GDM1 (cell line): ENCODE data around the gene CHST9.
"Not testable (repeated sequence)": the region's sequence is repeated elsewhere in the genome, so short reads cannot be mapped to it uniquely, and the experiment has no call there.

Source experiments
- DNase-seq: peaks from one replicate; lab custom pipeline; 2025; lab: John Stamatoyannopoulos, UW

CHST9 gene

DNA sequence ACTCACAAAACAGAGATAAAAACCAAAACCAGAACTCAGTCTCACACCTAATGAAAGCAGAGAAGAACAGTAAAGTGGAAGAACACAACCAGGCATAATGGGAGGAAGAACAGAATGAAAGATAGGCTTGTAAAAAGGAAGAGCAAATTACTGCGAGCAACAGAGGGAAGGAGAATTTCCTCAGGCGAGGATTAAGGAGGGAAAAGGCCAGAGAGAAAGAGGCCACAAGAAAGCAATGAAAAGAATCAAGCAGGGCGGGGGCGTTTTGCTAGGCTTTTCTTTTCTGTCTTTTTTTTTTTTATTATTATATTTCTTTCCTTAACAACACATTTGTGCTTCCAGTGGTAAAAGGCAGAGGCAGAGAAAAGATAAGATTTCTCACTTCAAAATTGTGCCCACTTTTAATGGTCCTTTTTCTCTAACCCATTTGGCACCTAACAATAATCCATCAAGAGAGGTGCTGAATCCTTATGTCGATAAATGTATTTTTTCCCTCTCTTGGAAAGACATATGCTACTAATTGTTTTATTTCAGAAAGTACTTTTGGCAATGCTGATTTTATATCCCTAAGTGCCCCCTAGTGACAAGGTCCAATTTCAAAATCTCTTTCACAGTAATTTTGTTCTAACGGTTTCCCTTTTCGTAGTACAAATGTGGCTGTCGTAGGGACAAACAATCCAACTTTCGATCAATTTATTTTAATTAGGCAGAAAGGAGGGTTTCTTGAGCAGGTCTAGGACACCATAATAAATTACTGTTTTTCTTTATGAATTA lies 180.9 kb downstream of the CHST9 start:
- no peak for DNase-seq

GRCh38 chr18:26999797-27000196 lies 185.3 kb downstream of the CHST9 start:
- DNase-seq, result no peak

- no peak for DNase-seq
Measured at GRCh38 chr18:26993568-26993967, 191.5 kb downstream of the CHST9 start.

DNA sequence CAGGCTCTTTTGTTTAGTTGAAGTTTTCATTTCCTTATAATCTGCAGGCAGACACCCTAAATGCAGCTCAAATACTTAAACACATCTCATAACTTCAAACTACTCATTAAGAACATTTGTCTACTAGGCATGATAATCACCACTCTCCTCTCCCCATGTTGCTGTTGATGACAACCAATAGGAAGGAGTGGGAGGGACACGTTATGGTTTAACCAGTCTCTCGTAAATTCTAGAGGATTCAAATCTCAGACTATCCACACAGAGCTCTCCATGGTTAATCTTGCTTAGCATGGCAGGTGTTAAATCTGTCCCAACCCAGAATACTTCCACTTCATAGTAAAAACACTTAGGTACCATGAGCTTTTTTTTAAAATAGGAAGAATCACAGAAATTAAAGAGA lies 192.2 kb downstream of the CHST9 start:
- no peak for DNase-seq

DNA sequence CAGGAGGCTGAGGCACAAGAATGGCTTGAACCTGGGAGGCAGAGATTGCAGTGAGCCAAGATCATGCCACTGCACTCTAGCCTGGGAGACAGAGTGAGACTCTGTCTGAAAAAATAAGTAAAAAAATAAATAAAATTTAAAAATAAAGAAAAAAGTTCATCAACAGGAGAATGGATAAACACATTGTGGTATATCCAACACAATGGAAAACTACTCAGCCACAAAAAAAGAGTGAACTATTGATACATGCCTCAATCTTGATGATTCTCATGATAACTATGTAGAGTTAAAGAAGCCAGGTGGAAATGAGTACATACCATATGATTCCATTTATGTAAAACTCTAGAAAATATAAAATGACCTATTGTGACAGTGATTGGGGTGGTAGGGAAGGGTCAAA lies 195.3 kb downstream of the CHST9 start:
- no peak for DNase-seq

DNA sequence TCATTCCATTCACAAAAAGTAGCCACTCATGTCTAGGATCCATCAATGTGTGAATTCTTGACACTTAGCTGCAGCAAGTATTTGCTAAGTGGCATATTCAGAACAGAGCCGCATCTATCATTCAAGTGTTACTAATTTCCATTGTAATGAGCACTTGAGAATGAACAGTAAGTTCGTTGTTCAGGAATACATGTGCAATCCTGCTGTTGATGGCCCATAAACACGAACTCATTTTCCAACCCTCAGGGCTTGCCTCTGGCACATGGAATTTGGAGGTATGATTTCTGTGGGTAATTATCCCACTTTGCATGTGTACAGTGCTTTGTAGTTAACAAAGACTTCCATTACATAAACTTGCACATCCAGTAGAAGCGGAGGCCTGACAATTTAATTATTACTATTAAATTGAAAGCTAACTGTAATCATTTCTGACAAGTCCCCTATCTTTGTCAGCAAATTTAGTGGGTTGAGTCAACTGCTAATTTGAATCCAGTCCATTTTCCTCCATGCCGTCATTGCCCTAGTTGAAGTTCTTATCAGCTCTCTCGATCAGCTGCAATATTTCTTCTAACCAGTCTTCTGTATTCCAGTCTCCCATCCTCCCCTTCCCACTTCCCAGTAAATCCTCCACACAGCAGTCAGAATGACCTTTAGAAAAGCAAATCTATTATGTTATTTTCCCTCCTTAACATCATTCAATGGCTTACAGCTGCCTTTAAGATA lies 203.6 kb downstream of the CHST9 start:
- DNase-seq, result no peak

- no peak for DNase-seq
Measured at GRCh38 chr18:26978812-26979341, 206.2 kb downstream of the CHST9 start.

DNA sequence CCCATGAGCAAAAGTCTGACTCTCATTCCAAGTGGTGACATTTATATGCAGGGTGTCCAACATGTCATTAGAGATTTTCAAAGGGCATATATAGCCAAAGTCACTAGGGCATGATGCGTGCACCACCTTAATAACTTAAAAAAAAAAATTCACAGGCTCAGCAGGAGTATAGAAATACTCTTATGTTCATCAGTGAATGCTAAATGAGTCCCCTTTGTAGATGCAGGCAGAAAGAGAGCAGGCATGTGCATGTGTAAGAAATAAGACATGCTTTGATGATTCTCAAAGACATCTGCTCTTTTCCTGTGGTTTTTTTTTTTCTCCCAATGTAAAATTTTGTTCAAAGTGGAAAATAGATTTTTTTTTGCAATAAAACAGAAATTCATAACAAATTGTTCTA lies 207.3 kb downstream of the CHST9 start:
- DNase-seq, result no peak

DNA sequence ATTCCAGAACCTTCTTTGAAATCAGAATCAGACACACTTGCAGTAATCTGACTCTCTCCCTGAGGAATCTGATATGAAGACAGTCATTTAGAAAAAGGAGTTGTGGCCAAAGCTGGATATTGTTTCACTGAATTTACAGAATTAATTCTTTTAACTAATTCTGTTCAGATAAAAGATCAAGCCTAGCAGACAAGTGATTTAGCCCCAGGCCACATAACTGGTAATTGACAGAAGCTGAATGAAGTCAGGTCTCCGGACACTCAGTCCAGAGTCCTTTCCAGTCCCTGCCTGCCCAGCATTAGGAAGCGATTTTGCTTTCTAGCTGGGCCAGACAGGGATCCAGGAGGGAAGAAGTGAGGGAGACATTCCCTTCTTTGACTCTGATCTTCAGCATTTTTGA lies 208.9 kb downstream of the CHST9 start:
- no peak for DNase-seq

DNA sequence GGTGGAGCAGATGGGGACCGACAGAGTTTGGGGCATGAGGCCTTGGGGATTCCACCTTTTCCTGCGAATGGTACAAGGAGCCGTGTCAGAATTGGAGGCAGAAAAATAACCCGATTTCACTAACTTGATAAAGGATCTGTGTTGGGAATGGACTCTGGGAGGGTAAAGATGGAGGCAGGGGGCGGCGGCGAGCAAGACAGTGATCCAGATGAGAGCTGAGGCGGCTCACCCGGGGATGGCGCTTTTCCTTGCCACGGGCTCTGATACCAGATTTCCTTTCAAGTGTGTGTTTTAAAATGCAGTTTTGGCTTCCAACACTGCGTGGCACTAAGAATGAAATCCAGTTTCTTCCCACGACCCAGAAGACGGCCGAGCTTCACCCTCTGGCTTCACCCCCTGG lies 212.6 kb downstream of the CHST9 start:
- not testable (repeated sequence) for DNase-seq

DNA sequence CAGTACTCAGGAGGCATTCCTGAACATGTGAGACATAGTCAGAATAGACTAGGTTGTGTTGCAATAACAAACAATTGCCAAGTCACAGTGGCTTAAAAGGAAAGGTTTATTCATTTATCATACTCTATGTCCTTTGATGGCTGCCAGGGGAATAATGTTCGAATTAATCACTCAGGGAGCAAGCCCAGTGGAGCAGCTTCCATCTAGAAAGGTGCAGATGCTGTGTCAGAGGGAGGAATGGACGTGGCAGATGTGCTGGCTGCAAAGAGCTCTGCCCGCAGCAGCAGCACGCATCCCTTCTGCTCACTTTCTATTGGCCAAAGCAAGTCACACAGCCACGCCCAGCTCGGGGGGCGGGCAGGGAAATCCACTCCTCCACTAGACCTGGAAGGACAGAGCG lies 213.7 kb downstream of the CHST9 start:
- no peak for DNase-seq

DNA sequence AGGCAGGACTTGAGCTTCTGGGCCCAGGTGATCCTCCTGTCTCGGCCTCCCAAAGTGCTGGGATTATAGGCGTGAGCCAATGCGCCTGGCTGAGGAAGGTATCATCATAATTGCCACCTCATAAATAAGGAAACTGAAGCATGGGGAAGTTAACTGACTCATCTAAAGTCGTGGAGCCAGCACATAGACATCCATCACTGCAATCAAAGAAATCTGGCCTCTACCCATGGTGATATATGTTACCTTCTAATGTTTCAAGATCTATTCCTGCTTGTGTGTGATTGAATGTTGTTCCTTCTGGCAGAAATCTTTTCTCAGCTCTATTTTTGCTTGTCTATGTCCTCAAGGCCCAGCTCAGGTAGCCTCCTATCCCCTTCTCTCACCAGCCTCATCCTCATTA lies 214.5 kb downstream of the CHST9 start:
- DNase-seq, result no peak

- no peak for DNase-seq
Measured at GRCh38 chr18:26965206-26965605, 219.9 kb downstream of the CHST9 start.

DNA sequence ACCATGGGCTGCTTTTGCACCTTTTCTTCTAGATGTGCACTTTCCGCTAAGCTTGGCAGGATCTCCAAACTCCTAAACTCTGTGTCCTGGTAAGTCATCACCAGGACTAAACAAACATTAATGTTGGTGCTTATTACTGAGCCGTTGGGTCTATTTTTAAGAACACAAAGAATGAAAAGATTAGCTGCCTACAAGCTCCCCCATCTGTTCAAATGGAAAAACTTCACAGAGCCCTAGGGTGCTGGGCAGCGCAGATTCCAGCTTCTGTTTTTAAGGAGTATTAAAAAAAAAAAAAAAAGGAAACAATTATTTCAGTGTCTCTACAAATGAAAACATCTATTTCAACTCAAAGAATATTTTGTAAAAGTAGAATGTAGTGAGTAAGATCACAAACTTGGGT lies 221.8 kb downstream of the CHST9 start:
- DNase-seq, result no peak

GRCh38 chr18:26961839-26962238 lies 223.3 kb downstream of the CHST9 start:
- DNase-seq, result no peak

GRCh38 chr18:26960911-26961310 lies 224.2 kb downstream of the CHST9 start:
- no peak for DNase-seq

GRCh38 chr18:26956863-26957262 lies 228.2 kb downstream of the CHST9 start:
- DNase-seq, result no peak

DNA sequence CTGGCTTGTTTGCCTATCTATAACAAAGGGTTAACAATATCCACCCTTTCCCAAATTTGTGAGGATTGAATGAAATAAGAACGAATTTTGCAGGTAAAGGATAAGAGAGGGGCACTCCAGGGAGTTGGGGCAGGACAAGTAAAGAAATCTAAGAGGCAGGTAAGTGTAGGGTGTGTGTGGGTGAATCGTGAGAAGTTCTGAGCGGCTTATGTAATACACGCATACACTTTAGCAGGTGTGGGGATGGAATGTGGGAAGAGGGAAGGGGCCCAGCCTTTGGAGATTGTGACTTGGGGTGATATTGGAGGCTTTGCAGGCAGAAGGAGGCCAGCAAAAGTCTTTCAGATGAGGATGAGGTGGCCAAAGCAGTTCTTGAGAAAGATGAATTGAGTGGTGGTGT lies 236.4 kb downstream of the CHST9 start:
- DNase-seq, result no peak

DNA sequence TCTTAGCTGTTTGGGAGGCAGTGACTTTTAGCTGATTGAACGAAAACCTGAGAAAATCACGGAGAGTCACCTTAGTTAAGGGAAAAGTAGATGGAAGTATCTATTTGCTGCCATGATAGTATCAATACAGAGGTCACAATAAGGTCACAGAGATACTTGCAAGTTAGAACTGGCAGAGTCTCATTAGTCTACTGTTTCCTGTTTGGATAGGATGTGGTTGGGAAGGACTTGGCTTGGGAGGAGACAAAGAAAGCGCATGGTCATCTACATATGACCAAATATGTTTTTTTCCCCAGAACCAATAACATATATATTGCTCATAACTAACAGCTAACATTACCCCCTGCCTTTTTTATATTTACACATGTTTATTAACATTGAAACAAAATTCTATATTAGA lies 241.2 kb downstream of the CHST9 start:
- DNase-seq, result no peak

GRCh38 chr18:26941584-26941983 lies 243.5 kb downstream of the CHST9 start:
- DNase-seq, result no peak

- no peak for DNase-seq
Measured at GRCh38 chr18:26940744-26941398, 244.2 kb downstream of the CHST9 start.

GRCh38 chr18:26931659-26932058 lies 253.4 kb downstream of the CHST9 start:
- DNase-seq, result no peak

DNA sequence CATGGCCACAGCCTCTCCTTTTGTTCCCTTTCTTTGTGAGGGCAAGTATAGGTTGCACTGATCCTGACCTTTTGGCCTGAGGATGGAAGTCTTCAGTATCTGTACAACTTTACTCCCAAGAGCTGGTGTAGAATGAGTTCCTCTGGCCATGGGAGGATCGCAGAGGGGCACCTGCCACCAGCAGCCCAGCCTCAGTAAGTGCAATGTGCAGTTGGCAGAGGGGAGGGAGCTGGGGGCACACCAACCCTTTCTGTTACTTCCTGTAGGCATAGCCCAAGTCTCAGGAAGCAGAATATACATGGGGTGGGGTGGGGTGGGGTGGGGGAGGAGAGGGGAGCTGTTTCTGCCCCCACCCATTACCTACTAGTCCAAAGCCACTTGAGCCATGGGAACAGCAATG lies 254.5 kb downstream of the CHST9 start:
- no peak for DNase-seq
